Ascending aorta (tissue), 2 donors: ENCODE results near the gene CCL22. TPM values are rescaled to one million over a fixed set of nuclear protein-coding genes. Genes with fewer than 3 reads are reported as not detected.

Experiments used
- DNase-seq, 2 donors: peaks; one replicate each; pipeline ENCODE4 v3.0.0-alpha.2; 2019; ENCODE audit warnings: low spot score in 2 of 2
- H3K27ac ChIP-seq, 2 donors: fragments of 200-600 bp; sonication (generic); one replicate each; pipeline ENCODE4 v1.5.1; 2016 to 2017; ENCODE audit warnings: mild to moderate bottlenecking in 1 of 2
- H3K27me3 ChIP-seq: fragments of 200-600 bp; sonication (generic); one replicate; pipeline ENCODE4 v1.5.1; 2017
- H3K36me3 ChIP-seq, 2 donors: fragments of 200-600 bp; sonication (generic); one replicate each; pipeline ENCODE4 v1.5.1; 2016
- H3K4me1 ChIP-seq, 2 donors: fragments of 200-600 bp; sonication (generic); one replicate each; pipeline ENCODE4 v1.5.1; 2016 to 2017; ENCODE audit warnings: mild to moderate bottlenecking in 1 of 2
- H3K4me3 ChIP-seq, 2 donors: fragments of 200-600 bp; sonication (generic); one replicate each; pipeline ENCODE4 v1.5.1; 2016 to 2017; ENCODE audit warnings: mild to moderate bottlenecking in 1 of 2
- H3K9me3 ChIP-seq, 2 donors: fragments of 200-600 bp; sonication (generic); one replicate each; pipeline ENCODE4 v1.5.1; 2016
- intact Hi-C: fragments of 100-400 bp; cut with DNase I; formaldehyde crosslinking; loops from one replicate; pipeline ENCODE4 v1.15.1; 2023
- total RNA-seq: library from RNA; depleted of rRNA; stranded (reverse); fragments of >200 nt; gene quantifications from one replicate; pipeline ENCODE4 v1.1.0, GENCODE V29; 2016
- TF ChIP-seq, protein P1 (sequence below), 3 experiments: fragments of 200-600 bp in 2 of 3; fragments of 450-650 bp in 1 of 3; sonication (generic) in 2 of 3; IDR thresholded peaks; one replicate each; pipeline ENCODE4 v1.5.1; 2016 to 2019; ENCODE audit warnings: antibody characterized with exemption in 3 of 3, mild to moderate bottlenecking in 1 of 3, moderate library complexity in 1 of 3

CCL22 gene
- total RNA-seq, 1 donor from 2014 or later = not detected

DNA sequence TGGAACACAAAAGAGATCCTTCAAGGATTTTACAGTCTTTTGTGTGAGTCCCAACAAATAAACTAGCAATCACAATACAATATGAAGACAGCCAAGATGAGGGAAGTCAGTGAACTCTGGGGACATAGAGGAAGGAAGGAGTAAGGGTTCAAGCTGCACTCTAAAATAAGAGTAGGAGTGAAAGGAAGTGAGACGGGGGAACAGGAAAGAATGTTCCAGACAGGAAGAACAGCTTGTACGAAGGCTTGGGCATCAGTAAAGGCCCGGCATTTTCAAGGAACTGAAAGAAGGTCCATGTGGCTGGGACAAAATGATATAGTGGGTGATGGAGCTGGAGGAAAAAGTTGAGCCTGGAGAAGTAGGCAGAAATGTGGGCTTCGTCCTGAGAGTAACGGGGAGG lies 50.5 kb downstream of the CCL22 start:
- H3K27me3 ChIP-seq = no peaks in the 10 kb centered on the region
- intact Hi-C loops = no loop called here
- H3K4me3 ChIP-seq = no peak overlapping the region
- no peaks in the 10 kb centered on the region for H3K4me1 ChIP-seq
- no peaks in the 10 kb centered on the region for H3K36me3 ChIP-seq
- H3K27ac ChIP-seq = no peak overlapping the region
- TF ChIP-seq, protein P1, sequence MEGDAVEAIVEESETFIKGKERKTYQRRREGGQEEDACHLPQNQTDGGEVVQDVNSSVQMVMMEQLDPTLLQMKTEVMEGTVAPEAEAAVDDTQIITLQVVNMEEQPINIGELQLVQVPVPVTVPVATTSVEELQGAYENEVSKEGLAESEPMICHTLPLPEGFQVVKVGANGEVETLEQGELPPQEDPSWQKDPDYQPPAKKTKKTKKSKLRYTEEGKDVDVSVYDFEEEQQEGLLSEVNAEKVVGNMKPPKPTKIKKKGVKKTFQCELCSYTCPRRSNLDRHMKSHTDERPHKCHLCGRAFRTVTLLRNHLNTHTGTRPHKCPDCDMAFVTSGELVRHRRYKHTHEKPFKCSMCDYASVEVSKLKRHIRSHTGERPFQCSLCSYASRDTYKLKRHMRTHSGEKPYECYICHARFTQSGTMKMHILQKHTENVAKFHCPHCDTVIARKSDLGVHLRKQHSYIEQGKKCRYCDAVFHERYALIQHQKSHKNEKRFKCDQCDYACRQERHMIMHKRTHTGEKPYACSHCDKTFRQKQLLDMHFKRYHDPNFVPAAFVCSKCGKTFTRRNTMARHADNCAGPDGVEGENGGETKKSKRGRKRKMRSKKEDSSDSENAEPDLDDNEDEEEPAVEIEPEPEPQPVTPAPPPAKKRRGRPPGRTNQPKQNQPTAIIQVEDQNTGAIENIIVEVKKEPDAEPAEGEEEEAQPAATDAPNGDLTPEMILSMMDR (IDR thresholded peaks at IDR 0.05) = no peak
- H3K9me3 ChIP-seq = no peaks in the 10 kb centered on the region
- DNase-seq = no peak

DNA sequence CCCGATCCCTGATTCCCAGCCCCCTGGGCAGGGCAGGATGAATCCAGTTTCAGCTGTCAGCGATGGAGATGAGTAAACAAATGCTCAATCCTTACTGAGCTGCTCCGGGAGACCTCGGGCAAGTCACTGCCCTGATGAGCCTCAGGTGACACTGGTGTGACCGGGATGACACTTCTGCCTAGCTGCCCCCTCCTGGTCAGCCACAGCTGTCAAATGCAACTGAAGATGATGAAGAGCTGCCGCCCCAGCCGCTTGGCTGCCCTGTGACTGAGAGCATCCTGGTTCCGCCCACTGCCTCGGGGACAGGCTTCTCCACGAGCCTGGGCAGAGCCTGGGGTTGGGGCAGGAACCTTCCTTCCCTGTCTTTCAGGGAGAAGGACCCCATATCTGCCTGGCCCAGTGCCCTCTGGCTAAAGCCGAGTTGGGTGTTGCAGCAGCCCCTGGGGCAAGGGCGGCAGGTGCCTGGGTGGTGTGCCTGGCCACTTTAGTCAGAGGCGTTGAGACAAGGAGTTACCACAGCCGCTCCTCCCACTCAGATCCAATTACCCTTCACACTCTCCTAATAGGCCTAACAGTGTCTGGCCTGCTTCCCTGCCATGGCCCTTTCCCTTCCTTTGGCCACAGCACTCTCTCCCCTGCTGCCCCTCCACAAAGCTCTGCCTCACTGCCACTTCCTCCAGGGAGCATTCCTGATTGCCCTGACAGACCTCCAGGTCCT lies 51.4 kb downstream of the CCL22 start:
- intact Hi-C loops = no loop called here
- no peaks in the 10 kb centered on the region for H3K4me1 ChIP-seq
- DNase-seq = no peak
- no peaks in the 10 kb centered on the region for H3K27me3 ChIP-seq
- H3K4me3 ChIP-seq = no peak overlapping the region
- no peak overlapping the region for H3K27ac ChIP-seq
- TF ChIP-seq, protein P1 (IDR thresholded peaks at IDR 0.05) = no peak
- no peaks in the 10 kb centered on the region for H3K9me3 ChIP-seq
- no peaks in the 10 kb centered on the region for H3K36me3 ChIP-seq

DNA sequence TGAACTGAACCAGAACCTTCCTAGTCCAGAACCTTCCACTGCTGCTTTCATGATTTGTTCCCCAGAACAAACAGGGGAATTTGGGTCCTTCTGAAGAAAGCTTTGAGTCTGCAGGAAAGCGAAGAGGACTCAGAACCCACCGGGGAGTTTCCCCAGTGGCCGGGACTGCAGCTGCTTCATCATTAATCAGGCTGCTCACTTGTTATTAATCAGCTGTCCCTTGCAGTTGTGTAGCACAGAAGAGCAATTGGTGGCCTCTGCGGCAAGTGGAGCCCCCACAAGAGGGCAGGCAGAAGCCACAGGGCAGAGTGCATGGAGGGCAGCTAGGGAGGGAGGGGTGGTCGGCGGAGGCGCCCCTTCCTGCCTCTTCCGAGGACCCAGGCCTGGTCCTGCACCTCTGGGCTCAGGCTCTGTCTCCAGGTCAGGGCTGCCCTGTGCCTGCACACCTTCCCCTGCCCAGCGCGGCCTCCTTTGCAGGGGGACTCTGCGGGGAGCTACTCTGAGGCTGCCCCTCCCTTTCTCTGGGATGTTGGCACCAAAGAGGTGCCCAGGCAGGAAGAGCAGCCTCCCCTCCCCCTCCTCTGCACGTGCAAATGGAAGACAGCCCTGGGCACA lies 52.9 kb downstream of the CCL22 start:
- Histone ChIP-seq H3K27me3 (no peaks in the 10 kb centered on the region), H3K4me1 (peaks cover 0 to 2% of the 10 kb centered on the region in 2 donors), H3K4me3 (no peak overlapping the region), H3K9me3 (no peaks in the 10 kb centered on the region), H3K27ac (no peak overlapping the region), H3K36me3 (no peaks in the 10 kb centered on the region)
- DNase-seq = no peak
- TF ChIP-seq, protein P1 (IDR thresholded peaks at IDR 0.05) = no peak
- intact Hi-C loops = no loop called here

DNA sequence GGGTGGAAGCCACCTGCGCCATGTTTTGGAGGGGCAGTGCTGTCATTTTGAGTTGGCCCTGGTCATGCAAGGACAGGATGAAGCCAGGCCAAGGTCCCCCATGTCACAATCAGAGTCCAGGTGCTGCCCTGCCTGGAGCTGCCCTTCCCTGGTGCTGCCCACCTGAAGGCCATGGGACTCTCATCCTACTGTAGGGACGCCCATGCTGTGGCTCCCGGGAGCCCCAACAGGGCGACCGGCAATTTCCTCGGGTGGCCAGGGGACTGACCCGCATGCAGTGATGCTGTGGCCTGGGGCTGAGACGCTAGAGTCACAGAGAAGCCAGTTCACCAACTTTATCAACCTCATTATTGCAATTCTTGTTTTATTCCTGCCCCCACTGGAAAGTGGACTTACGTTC lies 54.0 kb downstream of the CCL22 start:
- TF ChIP-seq, protein P1 (IDR thresholded peaks at IDR 0.05) = no peak
- no peak for DNase-seq
- H3K9me3 ChIP-seq = no peaks in the 10 kb centered on the region
- H3K27me3 ChIP-seq = no peaks in the 10 kb centered on the region
- H3K27ac ChIP-seq = no peak overlapping the region
- H3K36me3 ChIP-seq = no peaks in the 10 kb centered on the region
- intact Hi-C loops = no loop called here
- H3K4me3 ChIP-seq = no peak overlapping the region
- peaks cover 3 to 13% of the 10 kb centered on the region in 2 donors for H3K4me1 ChIP-seq

DNA sequence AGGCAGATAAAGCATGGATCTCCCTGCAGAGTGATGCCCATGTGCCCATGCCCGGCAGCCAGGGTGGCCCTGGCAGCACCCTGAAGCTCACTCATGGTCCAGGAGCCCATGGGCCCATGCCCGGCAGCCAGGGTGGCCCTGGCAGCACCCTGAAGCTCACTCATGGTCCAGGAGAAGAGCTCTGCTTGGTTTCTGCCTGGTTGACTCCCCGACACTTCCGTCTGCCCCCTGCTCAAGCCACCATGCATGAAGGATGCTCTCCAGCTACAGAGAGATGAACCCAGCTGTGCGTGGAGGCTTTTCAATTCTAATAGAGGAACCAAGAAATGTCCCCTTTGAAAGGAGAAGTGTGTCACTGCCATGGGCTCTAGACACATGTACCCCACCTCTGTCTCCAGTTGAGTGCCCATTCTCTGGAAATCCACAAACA lies 54.7 kb downstream of the CCL22 start:
- no peak overlapping the region for H3K27ac ChIP-seq
- H3K4me1 ChIP-seq = peaks cover 3 to 14% of the 10 kb centered on the region in 2 donors
- TF ChIP-seq, protein P1 (IDR thresholded peaks at IDR 0.05) = no peak
- H3K27me3 ChIP-seq = no peaks in the 10 kb centered on the region
- DNase-seq = no peak
- no peaks in the 10 kb centered on the region for H3K36me3 ChIP-seq
- H3K4me3 ChIP-seq = no peak overlapping the region
- intact Hi-C loops = no loop called here
- H3K9me3 ChIP-seq = no peaks in the 10 kb centered on the region
